ENCODE results near the gene MAGEA1.
"Not testable (repeated sequence)": the region's sequence is repeated elsewhere in the genome, so short reads cannot be mapped to it uniquely, and the experiment has no call there.

The MAGEA1 gene, protein sequence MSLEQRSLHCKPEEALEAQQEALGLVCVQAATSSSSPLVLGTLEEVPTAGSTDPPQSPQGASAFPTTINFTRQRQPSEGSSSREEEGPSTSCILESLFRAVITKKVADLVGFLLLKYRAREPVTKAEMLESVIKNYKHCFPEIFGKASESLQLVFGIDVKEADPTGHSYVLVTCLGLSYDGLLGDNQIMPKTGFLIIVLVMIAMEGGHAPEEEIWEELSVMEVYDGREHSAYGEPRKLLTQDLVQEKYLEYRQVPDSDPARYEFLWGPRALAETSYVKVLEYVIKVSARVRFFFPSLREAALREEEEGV

GRCh38 chrX:153179131-153179530 is at the start of gene MAGEA1:
Gene MAGEA1 (plus strand): TSS chrX:153179284. CDS start chrX:153182390, 3,106 bp downstream.
- H3K9me2 ChIP-seq (replicated peaks; ENCODE audit: low read depth, low read length): no peaks in the 10 kb centered on the region
- no peaks in the 10 kb centered on the region for H3K27me3 ChIP-seq (ENCODE audit: insufficient read depth, low read length, poor library complexity, severe bottlenecking)
- H3K9ac ChIP-seq (ENCODE audit: low read depth, low read length, poor library complexity, severe bottlenecking): no peak within 1 kb of the TSS
- H3K4me2 ChIP-seq (ENCODE audit: low read depth, low read length, poor library complexity, severe bottlenecking): no peak within 1 kb of the TSS
- H3F3A ChIP-seq (ENCODE audit: low read depth): no peaks in the 10 kb centered on the region
- no peaks in the 10 kb centered on the region for H3K9me3 ChIP-seq (ENCODE audit: insufficient read depth, low read depth, low read length)
- H3K4me3 ChIP-seq (ENCODE audit: low read length, poor library complexity, severe bottlenecking): no peak within 1 kb of the TSS
- H4K20me1 ChIP-seq (ENCODE audit: insufficient read depth, low read length, poor library complexity, severe bottlenecking): no peaks in the 10 kb centered on the region
- no peaks in the 10 kb centered on the region for H3K79me2 ChIP-seq (ENCODE audit: insufficient read depth, low read length)
- no peaks in the 10 kb centered on the region for H3K36me3 ChIP-seq (ENCODE audit: insufficient read depth, low read length)
- TF ChIP-seq, protein P1, sequence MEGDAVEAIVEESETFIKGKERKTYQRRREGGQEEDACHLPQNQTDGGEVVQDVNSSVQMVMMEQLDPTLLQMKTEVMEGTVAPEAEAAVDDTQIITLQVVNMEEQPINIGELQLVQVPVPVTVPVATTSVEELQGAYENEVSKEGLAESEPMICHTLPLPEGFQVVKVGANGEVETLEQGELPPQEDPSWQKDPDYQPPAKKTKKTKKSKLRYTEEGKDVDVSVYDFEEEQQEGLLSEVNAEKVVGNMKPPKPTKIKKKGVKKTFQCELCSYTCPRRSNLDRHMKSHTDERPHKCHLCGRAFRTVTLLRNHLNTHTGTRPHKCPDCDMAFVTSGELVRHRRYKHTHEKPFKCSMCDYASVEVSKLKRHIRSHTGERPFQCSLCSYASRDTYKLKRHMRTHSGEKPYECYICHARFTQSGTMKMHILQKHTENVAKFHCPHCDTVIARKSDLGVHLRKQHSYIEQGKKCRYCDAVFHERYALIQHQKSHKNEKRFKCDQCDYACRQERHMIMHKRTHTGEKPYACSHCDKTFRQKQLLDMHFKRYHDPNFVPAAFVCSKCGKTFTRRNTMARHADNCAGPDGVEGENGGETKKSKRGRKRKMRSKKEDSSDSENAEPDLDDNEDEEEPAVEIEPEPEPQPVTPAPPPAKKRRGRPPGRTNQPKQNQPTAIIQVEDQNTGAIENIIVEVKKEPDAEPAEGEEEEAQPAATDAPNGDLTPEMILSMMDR (conservative IDR thresholded peaks at IDR 0.05; ENCODE audit: low read length): no peak
- no peak for TF ChIP-seq EZH2phosphoT487 (IDR thresholded peaks at IDR 0.05; ENCODE audit: borderline replicate concordance)
- no peak within 1 kb of the TSS for H2AFZ ChIP-seq (ENCODE audit: low read length)
- no peaks in the 10 kb centered on the region for H3K4me1 ChIP-seq (ENCODE audit: insufficient read depth, low read length, poor library complexity, severe bottlenecking)

DNA sequence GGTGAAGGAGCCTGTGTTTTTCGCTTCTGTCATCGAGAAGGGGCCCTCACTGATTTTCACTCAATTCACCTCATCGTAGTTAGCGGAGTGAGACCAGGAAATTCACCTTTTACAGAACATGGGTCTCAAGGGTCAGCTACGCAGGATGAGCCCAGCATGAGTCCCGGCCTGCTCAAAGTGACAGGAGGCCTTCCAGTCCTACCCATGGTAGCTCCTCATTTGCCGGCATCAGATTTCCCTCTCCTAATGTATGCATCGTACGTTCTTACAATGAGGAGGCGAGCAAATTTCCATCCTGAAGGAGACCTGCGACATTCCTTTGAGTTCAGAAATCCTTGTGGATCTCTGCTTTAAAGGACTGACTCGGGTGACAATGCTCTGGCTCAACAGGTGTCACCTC is 46.2 kb upstream of the MAGEA1 start:
- H3K36me3 ChIP-seq (ENCODE audit: insufficient read depth, low read length); H3K4me1 ChIP-seq (ENCODE audit: insufficient read depth, low read length, poor library complexity, severe bottlenecking); H3K9ac ChIP-seq (ENCODE audit: low read depth, low read length, poor library complexity, severe bottlenecking); H3K27me3 ChIP-seq (ENCODE audit: insufficient read depth, low read length, poor library complexity, severe bottlenecking); H3K79me2 ChIP-seq (ENCODE audit: insufficient read depth, low read length); H3K9me3 ChIP-seq (ENCODE audit: insufficient read depth, low read depth, low read length); H3K9me2 ChIP-seq (replicated peaks; ENCODE audit: low read depth, low read length); H2AFZ ChIP-seq (ENCODE audit: low read length); H3K4me3 ChIP-seq (ENCODE audit: low read length, poor library complexity, severe bottlenecking); H4K20me1 ChIP-seq (ENCODE audit: insufficient read depth, low read length, poor library complexity, severe bottlenecking); H3F3A ChIP-seq (ENCODE audit: low read depth); H3K4me2 ChIP-seq (ENCODE audit: low read depth, low read length, poor library complexity, severe bottlenecking): not testable (repeated sequence)

- not testable (repeated sequence) for H3K79me2 ChIP-seq (ENCODE audit: insufficient read depth, low read length); H3K9ac ChIP-seq (ENCODE audit: low read depth, low read length, poor library complexity, severe bottlenecking); H3K4me2 ChIP-seq (ENCODE audit: low read depth, low read length, poor library complexity, severe bottlenecking); H2AFZ ChIP-seq (ENCODE audit: low read length); H4K20me1 ChIP-seq (ENCODE audit: insufficient read depth, low read length, poor library complexity, severe bottlenecking); H3K9me2 ChIP-seq (replicated peaks; ENCODE audit: low read depth, low read length); H3K4me3 ChIP-seq (ENCODE audit: low read length, poor library complexity, severe bottlenecking); H3F3A ChIP-seq (ENCODE audit: low read depth); H3K4me1 ChIP-seq (ENCODE audit: insufficient read depth, low read length, poor library complexity, severe bottlenecking); H3K27me3 ChIP-seq (ENCODE audit: insufficient read depth, low read length, poor library complexity, severe bottlenecking); H3K36me3 ChIP-seq (ENCODE audit: insufficient read depth, low read length); H3K9me3 ChIP-seq (ENCODE audit: insufficient read depth, low read depth, low read length)
Observed at GRCh38 chrX:153139074-153139473, 40.0 kb upstream of the MAGEA1 start.

- H3K9me2 ChIP-seq (replicated peaks; ENCODE audit: low read depth, low read length); H3K4me2 ChIP-seq (ENCODE audit: low read depth, low read length, poor library complexity, severe bottlenecking); H3K9ac ChIP-seq (ENCODE audit: low read depth, low read length, poor library complexity, severe bottlenecking); H4K20me1 ChIP-seq (ENCODE audit: insufficient read depth, low read length, poor library complexity, severe bottlenecking); H3K9me3 ChIP-seq (ENCODE audit: insufficient read depth, low read depth, low read length); H3K4me3 ChIP-seq (ENCODE audit: low read length, poor library complexity, severe bottlenecking); H3K79me2 ChIP-seq (ENCODE audit: insufficient read depth, low read length); H3K4me1 ChIP-seq (ENCODE audit: insufficient read depth, low read length, poor library complexity, severe bottlenecking); H3K27me3 ChIP-seq (ENCODE audit: insufficient read depth, low read length, poor library complexity, severe bottlenecking); H3F3A ChIP-seq (ENCODE audit: low read depth); H3K36me3 ChIP-seq (ENCODE audit: insufficient read depth, low read length); H2AFZ ChIP-seq (ENCODE audit: low read length): not testable (repeated sequence)
Observed at GRCh38 chrX:153146288-153146687, 32.8 kb upstream of the MAGEA1 start.
